Natural killer cell (primary cell): ENCODE results near the gene PEX10. TPM values are rescaled to one million over a fixed set of nuclear protein-coding genes. Genes with fewer than 3 reads are reported as not detected.

ENCODE experiments used
- ATAC-seq, 3 donors: fragments of 150-1000 bp in 2 of 3; fragments of 200-7000 bp in 1 of 3; cut with Tn5 transposase; 1 replicate in 1 of 3; 2 replicates in 2 of 3; pipeline ENCODE4 v1.10.0; 2021; ENCODE audit warnings: mild to moderate bottlenecking in 2 of 3, moderate library complexity in 2 of 3
- DNase-seq, 2 donors: peaks; one replicate each; pipeline versions ENCODE4 v3.0.0 to v3.0.0-alpha.2; 2013 to 2021; ENCODE audit warnings: mixed read lengths in 1 of 2
- H3K27ac ChIP-seq: one replicate; pipeline ENCODE4 v1.5.1; 2013; ENCODE audit warnings: mild to moderate bottlenecking, low read length
- H3K27me3 ChIP-seq: one replicate; pipeline ENCODE4 v1.6.1; 2013; ENCODE audit warnings: low read length; ENCODE audit not compliant: control insufficient read depth, insufficient read depth
- H3K36me3 ChIP-seq: one replicate; pipeline ENCODE4 v1.6.1; 2013; ENCODE audit warnings: low read length; ENCODE audit not compliant: control insufficient read depth, insufficient read depth
- H3K4me1 ChIP-seq: one replicate; pipeline ENCODE4 v1.6.1; 2013; ENCODE audit warnings: low read length; ENCODE audit not compliant: control insufficient read depth, insufficient read depth
- H3K4me3 ChIP-seq: one replicate; pipeline ENCODE4 v1.5.1; 2013; ENCODE audit warnings: low read length
- H3K9me3 ChIP-seq: one replicate; pipeline ENCODE4 v1.6.1; 2013; ENCODE audit warnings: low read length; ENCODE audit not compliant: control insufficient read depth, insufficient read depth
- H3K27ac Mint-ChIP-seq, 2 donors: one replicate each; pipeline ENCODE4 v1.8.0; 2022; ENCODE audit warnings: mild to moderate bottlenecking in 2 of 2, mixed read lengths in 2 of 2, moderate library complexity in 1 of 2
- H3K27me3 Mint-ChIP-seq, 2 donors: one replicate each; pipeline ENCODE4 v1.8.0; 2022; ENCODE audit warnings: low read depth in 2 of 2, mixed read lengths in 2 of 2
- H3K36me3 Mint-ChIP-seq: one replicate; pipeline ENCODE4 v1.8.0; 2022; ENCODE audit warnings: mixed read lengths
- H3K4me1 Mint-ChIP-seq, 2 donors: one replicate each; pipeline ENCODE4 v1.8.0; 2022; ENCODE audit warnings: mixed read lengths in 2 of 2
- H3K4me3 Mint-ChIP-seq: one replicate; pipeline ENCODE4 v1.8.0; 2022; ENCODE audit warnings: mild to moderate bottlenecking, moderate library complexity, mixed read lengths
- H3K9me3 Mint-ChIP-seq, 2 donors: one replicate each; pipeline ENCODE4 v1.8.0; 2022; ENCODE audit warnings: mixed read lengths in 2 of 2
- WGBS: methylation state at CpG from one replicate; pipeline ENCODE4 v1.1.7; 2013; ENCODE audit warnings: missing lambda C conversion rate; ENCODE audit not compliant: insufficient coverage; 5-methylcytosine and 5-hydroxymethylcytosine counted together
- intact Hi-C: fragments of 100-400 bp; cut with micrococcal nuclease; formaldehyde crosslinking; loops from one replicate; pipeline ENCODE4 v1.14.2; 2022
- total RNA-seq, 4 donors: library from RNA; stranded (reverse); fragments of 120-200 nt in 1 of 4; gene quantifications; one replicate each; pipeline versions ENCODE4 v1.2.3 to v1.2.4, GENCODE V29; 2013 to 2022
- TF ChIP-seq, protein P1 (sequence below): fragments of 200-600 bp; IDR thresholded peaks from one replicate; pipeline ENCODE4 v1.8.0; 2022; ENCODE audit warnings: antibody characterized with exemption

Gene PEX10
- total RNA-seq, 3 donors from 2014 or later (not counting 1 experiment from before 2014, with no cell fraction given), result 8.1 to 11.1 (median 9.8) TPM

GRCh38 chr1:2445823-2446215 is 33.5 kb upstream of the PEX10 start:
- intact Hi-C loops, result no loop called here
- H3K36me3 ChIP-seq, result no peaks in the 10 kb centered on the region
- no peaks in the 10 kb centered on the region for H3K9me3 ChIP-seq
- H3K27me3 Mint-ChIP-seq, result no peaks in the 10 kb centered on the region
- H3K27ac ChIP-seq, result no peak overlapping the region
- TF ChIP-seq, protein P1, sequence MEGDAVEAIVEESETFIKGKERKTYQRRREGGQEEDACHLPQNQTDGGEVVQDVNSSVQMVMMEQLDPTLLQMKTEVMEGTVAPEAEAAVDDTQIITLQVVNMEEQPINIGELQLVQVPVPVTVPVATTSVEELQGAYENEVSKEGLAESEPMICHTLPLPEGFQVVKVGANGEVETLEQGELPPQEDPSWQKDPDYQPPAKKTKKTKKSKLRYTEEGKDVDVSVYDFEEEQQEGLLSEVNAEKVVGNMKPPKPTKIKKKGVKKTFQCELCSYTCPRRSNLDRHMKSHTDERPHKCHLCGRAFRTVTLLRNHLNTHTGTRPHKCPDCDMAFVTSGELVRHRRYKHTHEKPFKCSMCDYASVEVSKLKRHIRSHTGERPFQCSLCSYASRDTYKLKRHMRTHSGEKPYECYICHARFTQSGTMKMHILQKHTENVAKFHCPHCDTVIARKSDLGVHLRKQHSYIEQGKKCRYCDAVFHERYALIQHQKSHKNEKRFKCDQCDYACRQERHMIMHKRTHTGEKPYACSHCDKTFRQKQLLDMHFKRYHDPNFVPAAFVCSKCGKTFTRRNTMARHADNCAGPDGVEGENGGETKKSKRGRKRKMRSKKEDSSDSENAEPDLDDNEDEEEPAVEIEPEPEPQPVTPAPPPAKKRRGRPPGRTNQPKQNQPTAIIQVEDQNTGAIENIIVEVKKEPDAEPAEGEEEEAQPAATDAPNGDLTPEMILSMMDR, result no peak
- DNase-seq (no peak), ATAC-seq (no peak)
- H3K27ac Mint-ChIP-seq, result no peak overlapping the region
- 90% methylated on average over 15 of the region's 15 CpGs for WGBS
- no peak overlapping the region for H3K4me3 ChIP-seq
- H3K9me3 Mint-ChIP-seq, result no peaks in the 10 kb centered on the region
- H3K4me1 Mint-ChIP-seq, result peaks cover 0 to 10% of the 10 kb centered on the region in 2 donors
- H3K27me3 ChIP-seq, result peaks cover 12% of the 10 kb centered on the region
- H3K36me3 Mint-ChIP-seq, result no peaks in the 10 kb centered on the region
- no peak overlapping the region for H3K4me3 Mint-ChIP-seq
- H3K4me1 ChIP-seq, result peaks cover 12% of the 10 kb centered on the region

GRCh38 chr1:2445162-2445822 is 32.9 kb upstream of the PEX10 start:
- WGBS, result 82% methylated on average over 16 of the region's 16 CpGs

GRCh38 chr1:2444138-2444591 is 31.8 kb upstream of the PEX10 start:
- Mint-ChIP-seq H3K36me3 (no peaks in the 10 kb centered on the region), H3K27ac (no peak overlapping the region), H3K9me3 (no peaks in the 10 kb centered on the region), H3K4me1 (peaks cover 0 to 13% of the 10 kb centered on the region in 2 donors), H3K4me3 (no peak overlapping the region), H3K27me3 (no peaks in the 10 kb centered on the region)
- intact Hi-C loops, result no loop called here
- WGBS, result 46% methylated on average over 27 of the region's 27 CpGs
- TF ChIP-seq, protein P1, result no peak
- no peaks in the 10 kb centered on the region for H3K36me3 ChIP-seq
- no peak overlapping the region for H3K4me3 ChIP-seq
- no peak for DNase-seq
- H3K4me1 ChIP-seq, result peaks cover 12% of the 10 kb centered on the region
- H3K27ac ChIP-seq, result no peak overlapping the region
- ATAC-seq, result no peak
- no peaks in the 10 kb centered on the region for H3K9me3 ChIP-seq
- H3K27me3 ChIP-seq, result peaks cover 12% of the 10 kb centered on the region

More at GRCh38 chr1:2445162-2445822, 32.9 kb upstream of the PEX10 start:
- Histone ChIP-seq H3K27ac (no peak overlapping the region), H3K4me1 (peaks cover 12% of the 10 kb centered on the region), H3K4me3 (no peak overlapping the region), H3K9me3 (no peaks in the 10 kb centered on the region), H3K36me3 (no peaks in the 10 kb centered on the region), H3K27me3 (peaks cover 12% of the 10 kb centered on the region)
- ATAC-seq (no peak), DNase-seq (no peak)
- Mint-ChIP-seq H3K36me3 (no peaks in the 10 kb centered on the region), H3K4me3 (no peak overlapping the region), H3K27ac (no peak overlapping the region), H3K4me1 (peaks cover 0 to 10% of the 10 kb centered on the region in 2 donors), H3K9me3 (no peaks in the 10 kb centered on the region), H3K27me3 (no peaks in the 10 kb centered on the region)
- TF ChIP-seq, protein P1, result no peak
- intact Hi-C loops, result no loop called here
